ENCODE data around the gene FAM131A. TPM values are rescaled to one million over a fixed set of nuclear protein-coding genes. Genes with fewer than 3 reads are reported as not detected.

FAM131A gene
- polyA plus RNA-seq, 1 donor from 2014 or later, result 141 TPM

- H3F3A ChIP-seq (ENCODE audit: insufficient read depth, low read length, poor library complexity, severe bottlenecking), result no peaks in the 10 kb centered on the region
- no peak overlapping the region for H3K27ac ChIP-seq (ENCODE audit: low read length)
- no peak overlapping the region for H3K4me2 ChIP-seq (ENCODE audit: low read length)
- H2AFZ ChIP-seq (ENCODE audit: low read depth, low read length), result no peak overlapping the region
- no peak overlapping the region for H3K9ac ChIP-seq (ENCODE audit: low read length)
- no peaks in the 10 kb centered on the region for H3K9me3 ChIP-seq (ENCODE audit: low read length)
- H3K9me2 ChIP-seq (ENCODE audit: insufficient read depth, low read length), result no peaks in the 10 kb centered on the region
- H3K79me2 ChIP-seq (replicated peaks; ENCODE audit: insufficient read depth, low read length), result peaks cover 5% of the 10 kb centered on the region
- H3K36me3 ChIP-seq (ENCODE audit: insufficient read depth, low read length), result peaks cover 5% of the 10 kb centered on the region
- no peaks in the 10 kb centered on the region for H4K20me1 ChIP-seq (ENCODE audit: insufficient read depth)
- H3K27me3 ChIP-seq (ENCODE audit: insufficient read depth, low read depth, low read length), result no peaks in the 10 kb centered on the region
- H3K4me3 ChIP-seq (ENCODE audit: low read length), result no peak overlapping the region
- TF ChIP-seq SMC3 (conservative IDR thresholded peaks at IDR 0.05; ENCODE audit: poor library complexity) (no peak), CTCF (IDR thresholded peaks at IDR 0.05; ENCODE audit: poor library complexity, severe bottlenecking) (no peak), POLR2AphosphoS5 (IDR thresholded peaks at IDR 0.05) (no peak), TAF1 (IDR thresholded peaks at IDR 0.05; ENCODE audit: low read depth) (no peak), RAD21 (conservative IDR thresholded peaks at IDR 0.05) (no peak), EP300 (conservative IDR thresholded peaks at IDR 0.05; ENCODE audit: poor library complexity, severe bottlenecking) (no peak), MXI1 (conservative IDR thresholded peaks at IDR 0.05; ENCODE audit: poor library complexity, severe bottlenecking) (no peak), EZH2 (IDR thresholded peaks at IDR 0.05; ENCODE audit: borderline replicate concordance, insufficient read depth, low read length, poor library complexity, severe bottlenecking) (no peak)
- TF ChIP-seq, protein P1, sequence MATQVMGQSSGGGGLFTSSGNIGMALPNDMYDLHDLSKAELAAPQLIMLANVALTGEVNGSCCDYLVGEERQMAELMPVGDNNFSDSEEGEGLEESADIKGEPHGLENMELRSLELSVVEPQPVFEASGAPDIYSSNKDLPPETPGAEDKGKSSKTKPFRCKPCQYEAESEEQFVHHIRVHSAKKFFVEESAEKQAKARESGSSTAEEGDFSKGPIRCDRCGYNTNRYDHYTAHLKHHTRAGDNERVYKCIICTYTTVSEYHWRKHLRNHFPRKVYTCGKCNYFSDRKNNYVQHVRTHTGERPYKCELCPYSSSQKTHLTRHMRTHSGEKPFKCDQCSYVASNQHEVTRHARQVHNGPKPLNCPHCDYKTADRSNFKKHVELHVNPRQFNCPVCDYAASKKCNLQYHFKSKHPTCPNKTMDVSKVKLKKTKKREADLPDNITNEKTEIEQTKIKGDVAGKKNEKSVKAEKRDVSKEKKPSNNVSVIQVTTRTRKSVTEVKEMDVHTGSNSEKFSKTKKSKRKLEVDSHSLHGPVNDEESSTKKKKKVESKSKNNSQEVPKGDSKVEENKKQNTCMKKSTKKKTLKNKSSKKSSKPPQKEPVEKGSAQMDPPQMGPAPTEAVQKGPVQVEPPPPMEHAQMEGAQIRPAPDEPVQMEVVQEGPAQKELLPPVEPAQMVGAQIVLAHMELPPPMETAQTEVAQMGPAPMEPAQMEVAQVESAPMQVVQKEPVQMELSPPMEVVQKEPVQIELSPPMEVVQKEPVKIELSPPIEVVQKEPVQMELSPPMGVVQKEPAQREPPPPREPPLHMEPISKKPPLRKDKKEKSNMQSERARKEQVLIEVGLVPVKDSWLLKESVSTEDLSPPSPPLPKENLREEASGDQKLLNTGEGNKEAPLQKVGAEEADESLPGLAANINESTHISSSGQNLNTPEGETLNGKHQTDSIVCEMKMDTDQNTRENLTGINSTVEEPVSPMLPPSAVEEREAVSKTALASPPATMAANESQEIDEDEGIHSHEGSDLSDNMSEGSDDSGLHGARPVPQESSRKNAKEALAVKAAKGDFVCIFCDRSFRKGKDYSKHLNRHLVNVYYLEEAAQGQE (IDR thresholded peaks at IDR 0.05; ENCODE audit: borderline replicate concordance), result no peak
Observed at GRCh38 chr3:184368586-184369183, 31.3 kb downstream of the FAM131A start.

GRCh38 chr3:184371570-184372018 lies 34.2 kb downstream of the FAM131A start:
- Histone ChIP-seq H3K79me2 (replicated peaks; ENCODE audit: insufficient read depth, low read length) (no peaks in the 10 kb centered on the region), H3K36me3 (ENCODE audit: insufficient read depth, low read length) (peaks cover 5% of the 10 kb centered on the region), H3F3A (ENCODE audit: insufficient read depth, low read length, poor library complexity, severe bottlenecking) (no peaks in the 10 kb centered on the region), H3K27me3 (ENCODE audit: insufficient read depth, low read depth, low read length) (no peaks in the 10 kb centered on the region), H3K27ac (ENCODE audit: low read length) (no peak overlapping the region), H3K9me2 (ENCODE audit: insufficient read depth, low read length) (no peaks in the 10 kb centered on the region), H3K9ac (ENCODE audit: low read length) (no peak overlapping the region), H3K4me3 (ENCODE audit: low read length) (no peak overlapping the region), H2AFZ (ENCODE audit: low read depth, low read length) (no peak overlapping the region), H4K20me1 (ENCODE audit: insufficient read depth) (no peaks in the 10 kb centered on the region), H3K4me2 (ENCODE audit: low read length) (no peak overlapping the region), H3K9me3 (ENCODE audit: low read length) (no peaks in the 10 kb centered on the region)
- TF ChIP-seq CTCF (IDR thresholded peaks at IDR 0.05; ENCODE audit: poor library complexity, severe bottlenecking), result peak; percentile 98
- peak; percentile 99 for TF ChIP-seq SMC3 (conservative IDR thresholded peaks at IDR 0.05; ENCODE audit: poor library complexity)
- TF ChIP-seq EZH2 (IDR thresholded peaks at IDR 0.05; ENCODE audit: borderline replicate concordance, insufficient read depth, low read length, poor library complexity, severe bottlenecking), result no peak
- TF ChIP-seq MXI1 (conservative IDR thresholded peaks at IDR 0.05; ENCODE audit: poor library complexity, severe bottlenecking), result no peak
- TF ChIP-seq TAF1 (IDR thresholded peaks at IDR 0.05; ENCODE audit: low read depth), result no peak
- TF ChIP-seq EP300 (conservative IDR thresholded peaks at IDR 0.05; ENCODE audit: poor library complexity, severe bottlenecking), result peak; percentile 73
- TF ChIP-seq POLR2AphosphoS5 (IDR thresholded peaks at IDR 0.05), result peak; percentile 32
- TF ChIP-seq RAD21 (conservative IDR thresholded peaks at IDR 0.05), result peak; percentile 100
- TF ChIP-seq, protein P1 (IDR thresholded peaks at IDR 0.05; ENCODE audit: borderline replicate concordance), result no peak

Data from neural cell (in vitro differentiated cells).